ENCODE measurements around the gene RPL7A.
"Not testable (repeated sequence)": the region's sequence is repeated elsewhere in the genome, so short reads cannot be mapped to it uniquely, and the experiment has no call there.

Gene RPL7A

GRCh38 chr9:133323991-133324703, 23.9 kb upstream of the RPL7A start:
- DNase-seq = no peak

- DNase-seq = not testable (repeated sequence)
Observed at GRCh38 chr9:133327021-133327420, 21.0 kb upstream of the RPL7A start.

GRCh38 chr9:133327834-133328484, 20.1 kb upstream of the RPL7A start:
- DNase-seq = no peak

- not testable (repeated sequence) for DNase-seq
Observed at GRCh38 chr9:133329306-133330156, 18.5 kb upstream of the RPL7A start.

GRCh38 chr9:133331221-133331620, 16.8 kb upstream of the RPL7A start:
- no peak for DNase-seq

- no peak for DNase-seq
Observed at GRCh38 chr9:133331641-133332380, 16.2 kb upstream of the RPL7A start.

GRCh38 chr9:133332381-133332730, 15.7 kb upstream of the RPL7A start:
- DNase-seq = no peak

- no peak for DNase-seq
Observed at GRCh38 chr9:133333011-133333410, 15.0 kb upstream of the RPL7A start.

GRCh38 chr9:133333566-133333965, 14.5 kb upstream of the RPL7A start:
- DNase-seq = no peak

- DNase-seq = no peak
Observed at GRCh38 chr9:133334161-133334560, 13.9 kb upstream of the RPL7A start.

- DNase-seq = not testable (repeated sequence)
Observed at GRCh38 chr9:133334888-133335287, 13.1 kb upstream of the RPL7A start.

- DNase-seq = peak; percentile 83
Observed at GRCh38 chr9:133335924-133336811, 11.8 kb upstream of the RPL7A start, which contains the start of gene SURF6. Gene SURF6 (minus strand): TSS chr9:133336188. CDS start chr9:133336132, 56 bp downstream.

GRCh38 chr9:133339641-133340040, 8.4 kb upstream of the RPL7A start:
- DNase-seq = no peak

- no peak for DNase-seq
Observed at GRCh38 chr9:133340256-133340655, 7.8 kb upstream of the RPL7A start.

- DNase-seq = no peak
Observed at GRCh38 chr9:133340916-133341315, 7.1 kb upstream of the RPL7A start.

GRCh38 chr9:133341369-133342068, 6.5 kb upstream of the RPL7A start:
- DNase-seq = no peak

GRCh38 chr9:133342069-133342406, 6.0 kb upstream of the RPL7A start:
- no peak for DNase-seq

GRCh38 chr9:133342570-133342969, 5.4 kb upstream of the RPL7A start:
- no peak for DNase-seq

GRCh38 chr9:133344071-133344470, 3.9 kb upstream of the RPL7A start:
- no peak for DNase-seq

GRCh38 chr9:133344979-133345378, 3.0 kb upstream of the RPL7A start:
- DNase-seq = no peak

- DNase-seq = no peak
Observed at GRCh38 chr9:133345596-133345995, 2.4 kb upstream of the RPL7A start.

Measured in right kidney (tissue), 1 donor.